GM12892 (cell line): ENCODE data around the gene MICAL1.

Experiments used
- POLR2A ChIP-seq: IDR thresholded peaks from 2 replicates; pipeline ENCODE4 v1.6.1; 2011; ENCODE audit warnings: low read depth, low read length, control low read depth
- POLR2AphosphoS5 ChIP-seq: IDR thresholded peaks from 2 replicates; pipeline ENCODE4 v1.6.1; 2011; ENCODE audit warnings: low read depth, low read length, control low read depth
- TAF1 ChIP-seq: IDR thresholded peaks from 2 replicates; pipeline ENCODE4 v1.6.1; 2011; ENCODE audit warnings: low read depth, mild to moderate bottlenecking, control low read depth, low read length, borderline replicate concordance

DNA sequence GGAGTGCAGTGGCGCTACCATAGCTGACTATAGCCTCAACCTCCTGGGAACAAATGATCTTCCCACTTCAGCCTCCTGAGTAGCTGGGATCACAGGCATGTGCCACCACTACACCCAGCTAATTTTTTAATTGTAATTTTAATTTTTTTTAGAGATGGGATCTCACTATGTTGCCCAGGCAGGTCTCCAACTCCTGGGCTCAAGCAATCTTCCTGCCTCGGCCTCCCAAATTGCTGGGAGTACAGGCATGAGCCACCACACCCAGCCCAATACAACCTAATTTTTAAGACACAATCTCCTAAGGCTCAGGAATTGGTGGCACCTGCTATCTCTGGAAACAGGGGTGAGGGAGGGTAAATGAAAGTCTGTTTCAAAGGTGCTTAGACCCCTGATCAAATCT, 21.6 kb upstream of the MICAL1 start:
- no peak for TF ChIP-seq TAF1
- TF ChIP-seq POLR2A = no peak
- no peak for TF ChIP-seq POLR2AphosphoS5
